Kidney (tissue), 14 donors: Measurements from ENCODE around the gene WFIKKN2. TPM values are rescaled to one million over a fixed set of nuclear protein-coding genes. Genes with fewer than 3 reads are reported as not detected.
A peak's percentile ranks its signal among the peaks of the same experiment; 100 is the strongest.

Experiments used
- DNase-seq, 5 donors: peaks; one replicate each; pipeline ENCODE4 v3.0.0-alpha.2; 2013 to 2020
- FAIRE-seq: peaks from 2 replicates; lab custom pipeline; 2012; peaks lifted over from hg19 to GRCh38; lab: Jason Lieb, UNC
- H3K27ac ChIP-seq, 2 donors: one replicate each; pipeline ENCODE4 v1.7.0; 2013; ENCODE audit warnings: low read depth in 2 of 2, low read length in 2 of 2, inconsistent platforms in 1 of 2
- H3K27me3 ChIP-seq: one replicate; pipeline ENCODE4 v1.7.1; 2013; ENCODE audit warnings: low read length, inconsistent platforms; ENCODE audit not compliant: control insufficient read depth, insufficient read depth
- H3K36me3 ChIP-seq, 3 donors: one replicate each; pipeline versions ENCODE4 v1.7.0 to v1.7.1; 2013; ENCODE audit warnings: low read length in 3 of 3, control low read depth in 1 of 3, inconsistent platforms in 1 of 3; ENCODE audit not compliant: insufficient read depth in 3 of 3, control insufficient read depth in 2 of 3
- H3K4me1 ChIP-seq, 3 donors: one replicate each; pipeline versions ENCODE4 v1.7.0 to v1.7.1; 2013; ENCODE audit warnings: low read length in 3 of 3, inconsistent platforms in 1 of 3, low read depth in 1 of 3; ENCODE audit not compliant: control insufficient read depth in 2 of 3, insufficient read depth in 2 of 3
- H3K4me3 ChIP-seq, 3 donors: one replicate each; pipeline versions ENCODE4 v1.7.0 to v1.8.1; 2013; ENCODE audit warnings: low read length in 3 of 3, control low read depth in 1 of 3, inconsistent platforms in 1 of 3
- H3K9ac ChIP-seq, 3 donors: one replicate each; pipeline versions ENCODE4 v1.7.0 to v1.7.1; 2013; ENCODE audit warnings: low read length in 3 of 3, control low read depth in 1 of 3, inconsistent platforms in 1 of 3
- H3K9me3 ChIP-seq, 3 donors: one replicate each; pipeline versions ENCODE4 v1.7.0 to v1.7.1; 2013; ENCODE audit warnings: low read length in 3 of 3, control low read depth in 1 of 3, inconsistent platforms in 1 of 3; ENCODE audit not compliant: control insufficient read depth in 2 of 3, insufficient read depth in 1 of 3
- intact Hi-C: fragments of 100-400 bp; cut with DNase I; formaldehyde crosslinking; loops from one replicate; pipeline ENCODE4 v1.11.1; 2022
- polyA plus RNA-seq: library from polyadenylated mRNA; stranded (reverse); fragments of 350-450 nt; fragmentation: Illumina TruSeq; extraction: RNeasy Lipid Tissue Mini Kit (QIAGEN cat#74804); gene quantifications from one replicate; pipeline ENCODE4 v1.2.3, GENCODE V29; 2014; ENCODE audit warnings: low read depth, low replicate concordance; ENCODE audit not compliant: insufficient read depth
- total RNA-seq: library from RNA; stranded (reverse); fragmentation: NEBNext Ultra II Directional; extraction: Animal tissue kit (Norgen Biotek cat#: 25700); gene quantifications from one replicate; pipeline ENCODE4 v1.2.1, GENCODE V29; 2021
- TF ChIP-seq, protein P1 (sequence below): IDR thresholded peaks from 3 replicates; pipeline ENCODE4 v1.5.1; 2012; ENCODE audit warnings: mild to moderate bottlenecking, moderate library complexity, borderline replicate concordance; ENCODE audit not compliant: insufficient read depth; ENCODE audit errors: extremely low read depth
- donor health status: control.
- donor health status: control.
- donor health status: control.
- donor health status: control.
- donor health status: control.
- donor health status: DM: yes; HTN: yes; CAD: no.
- donor health status: Normal renal cell carcinoma (clear cell type).

WFIKKN2 gene
- total and polyA plus RNA-seq, 2 donors from 2014 or later, result 0.09 TPM; not detected in 1

DNA sequence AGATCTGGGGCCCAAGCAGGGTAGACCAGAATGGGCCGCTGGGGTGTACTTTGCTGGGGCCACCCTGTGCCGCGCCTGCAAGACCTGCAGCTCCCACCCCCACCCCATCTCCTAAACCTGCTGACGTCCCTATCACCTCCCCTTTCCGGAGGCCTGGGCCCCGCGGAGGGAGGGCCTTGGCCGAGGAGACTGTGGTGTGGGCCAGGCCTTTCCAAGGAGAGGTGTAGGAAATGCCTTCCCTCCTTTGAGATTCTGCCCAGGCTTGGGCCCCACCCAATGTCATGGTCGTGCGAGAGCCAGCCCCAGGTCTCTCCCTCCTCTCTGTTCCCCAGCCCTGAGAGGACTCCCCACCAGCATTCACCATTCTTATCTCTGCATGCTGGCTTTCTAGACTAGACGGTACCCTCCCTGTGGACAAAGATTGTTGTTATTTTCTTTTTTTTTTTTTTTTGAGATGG is 3.9 kb upstream of the WFIKKN2 start:
- Histone ChIP-seq H3K36me3 (no peaks in the 10 kb centered on the region), H3K27ac (no peak overlapping the region), H3K9me3 (no peaks in the 10 kb centered on the region), H3K9ac (no peak overlapping the region), H3K27me3 (no peaks in the 10 kb centered on the region), H3K4me1 (peaks cover 0 to 2% (median 0%) of the 10 kb centered on the region in 3 donors), H3K4me3 (no peak overlapping the region)
- DNase-seq, result peak in 4 of 5 donors; percentile 37 to 74 (median 58)
- intact Hi-C loops, result no loop called here
- FAIRE-seq, result no peak
- TF ChIP-seq, protein P1, sequence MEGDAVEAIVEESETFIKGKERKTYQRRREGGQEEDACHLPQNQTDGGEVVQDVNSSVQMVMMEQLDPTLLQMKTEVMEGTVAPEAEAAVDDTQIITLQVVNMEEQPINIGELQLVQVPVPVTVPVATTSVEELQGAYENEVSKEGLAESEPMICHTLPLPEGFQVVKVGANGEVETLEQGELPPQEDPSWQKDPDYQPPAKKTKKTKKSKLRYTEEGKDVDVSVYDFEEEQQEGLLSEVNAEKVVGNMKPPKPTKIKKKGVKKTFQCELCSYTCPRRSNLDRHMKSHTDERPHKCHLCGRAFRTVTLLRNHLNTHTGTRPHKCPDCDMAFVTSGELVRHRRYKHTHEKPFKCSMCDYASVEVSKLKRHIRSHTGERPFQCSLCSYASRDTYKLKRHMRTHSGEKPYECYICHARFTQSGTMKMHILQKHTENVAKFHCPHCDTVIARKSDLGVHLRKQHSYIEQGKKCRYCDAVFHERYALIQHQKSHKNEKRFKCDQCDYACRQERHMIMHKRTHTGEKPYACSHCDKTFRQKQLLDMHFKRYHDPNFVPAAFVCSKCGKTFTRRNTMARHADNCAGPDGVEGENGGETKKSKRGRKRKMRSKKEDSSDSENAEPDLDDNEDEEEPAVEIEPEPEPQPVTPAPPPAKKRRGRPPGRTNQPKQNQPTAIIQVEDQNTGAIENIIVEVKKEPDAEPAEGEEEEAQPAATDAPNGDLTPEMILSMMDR, result no peak

DNA sequence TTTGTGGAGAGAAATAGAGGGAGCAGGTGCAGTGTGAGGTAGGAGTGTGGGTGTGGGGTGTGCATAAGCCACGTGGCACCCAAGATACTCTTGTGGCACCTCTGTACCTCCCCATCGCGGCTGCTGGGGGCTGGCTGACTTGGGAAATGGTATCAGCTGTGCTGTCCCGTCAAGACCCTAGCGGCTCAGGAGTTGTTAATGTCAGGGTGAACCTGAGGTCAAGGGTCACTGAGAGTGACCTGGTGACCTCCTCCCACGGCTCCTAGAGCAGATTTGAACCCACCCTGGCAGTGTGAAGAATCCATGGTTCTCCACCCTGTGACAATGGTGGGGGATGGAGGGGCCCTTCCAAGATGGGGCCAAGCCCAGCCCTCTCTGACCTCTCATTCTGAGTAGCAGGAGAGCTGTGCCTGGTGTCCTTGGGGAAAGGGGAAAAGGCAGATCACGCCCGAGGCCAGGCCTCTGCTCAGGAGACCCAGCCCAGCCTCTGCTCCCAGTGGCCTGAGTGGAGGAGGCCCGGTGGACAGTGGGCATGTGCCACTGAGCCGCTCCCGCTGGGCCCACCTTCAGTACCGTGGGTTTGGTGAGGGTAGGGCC is 3.0 kb upstream of the WFIKKN2 start:
- H3K9ac ChIP-seq, result no peak overlapping the region
- H3K27ac ChIP-seq, result no peak overlapping the region
- TF ChIP-seq, protein P1, result no peak
- FAIRE-seq (no peak), DNase-seq (peak in 2 of 5 donors; percentile 51 to 57)
- no peaks in the 10 kb centered on the region for H3K36me3 ChIP-seq
- no peaks in the 10 kb centered on the region for H3K27me3 ChIP-seq
- intact Hi-C loops, result no loop called here
- no peaks in the 10 kb centered on the region for H3K9me3 ChIP-seq
- no peak overlapping the region for H3K4me3 ChIP-seq
- H3K4me1 ChIP-seq, result peaks cover 0 to 2% (median 0%) of the 10 kb centered on the region in 3 donors

DNA sequence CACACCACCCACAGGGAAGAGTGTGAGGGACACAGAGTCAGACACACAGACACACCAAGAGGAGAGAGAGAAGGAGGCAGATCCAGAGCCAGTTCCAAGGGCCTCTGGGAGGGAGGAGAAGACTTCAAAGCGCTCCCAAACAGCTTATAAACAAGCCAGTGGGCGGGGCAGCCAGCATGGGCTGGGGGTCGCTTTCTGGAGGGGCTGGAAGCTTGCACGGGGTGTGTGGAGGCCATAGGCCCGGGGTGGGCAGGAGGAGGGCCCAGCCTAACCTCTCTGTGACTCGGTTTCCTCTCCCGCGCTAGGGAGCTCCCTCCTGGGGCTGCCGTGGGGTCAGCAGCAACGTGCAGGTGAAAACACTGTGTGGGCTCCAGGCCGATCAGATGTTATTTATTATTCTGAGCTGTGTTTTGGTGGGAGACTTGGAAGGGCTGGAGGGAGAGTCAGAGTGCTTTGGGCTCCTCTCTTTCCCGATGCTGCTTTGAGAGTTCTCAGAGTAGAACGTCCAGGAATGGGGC is 2.5 kb upstream of the WFIKKN2 start:
- TF ChIP-seq, protein P1, result no peak
- Histone ChIP-seq H3K27ac (no peak overlapping the region), H3K9me3 (no peaks in the 10 kb centered on the region), H3K4me1 (peaks cover 0 to 2% (median 0%) of the 10 kb centered on the region in 3 donors), H3K4me3 (no peak overlapping the region), H3K27me3 (no peaks in the 10 kb centered on the region), H3K9ac (no peak overlapping the region), H3K36me3 (no peaks in the 10 kb centered on the region)
- peak in 2 of 5 donors; percentile 55 to 63 for DNase-seq
- FAIRE-seq, result no peak
- intact Hi-C loops, result no loop called here
